Activated naive CD4-positive, alpha-beta T cell (primary cell): Measurements from ENCODE around the gene GDAP1L1.
"Not testable (repeated sequence)": the region's sequence is repeated elsewhere in the genome, so short reads cannot be mapped to it uniquely, and the experiment has no call there.

Experiments
- DNase-seq, 4 experiments: peaks; one replicate each; lab custom pipeline; 2025; lab: John Stamatoyannopoulos, UW

The GDAP1L1 gene

DNA sequence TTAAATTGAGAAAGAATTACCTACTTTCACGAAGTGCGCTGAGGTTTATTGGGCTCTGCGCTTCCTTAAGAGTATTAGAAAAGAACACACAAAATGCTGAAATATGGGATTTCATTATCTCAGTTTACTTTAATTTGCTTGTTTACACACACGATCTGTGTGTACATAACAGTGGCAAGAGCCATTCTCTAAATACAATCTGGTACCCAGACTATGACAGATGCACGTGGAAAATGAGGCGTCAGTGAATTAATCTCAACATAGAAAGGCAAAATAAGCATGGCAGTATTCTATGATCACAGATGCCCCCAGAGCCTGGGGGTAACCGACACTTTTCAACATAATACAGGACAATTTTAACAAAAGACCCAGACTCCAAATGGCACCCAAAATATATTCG, 55.6 kb downstream of the GDAP1L1 start:
- no peak for DNase-seq

DNA sequence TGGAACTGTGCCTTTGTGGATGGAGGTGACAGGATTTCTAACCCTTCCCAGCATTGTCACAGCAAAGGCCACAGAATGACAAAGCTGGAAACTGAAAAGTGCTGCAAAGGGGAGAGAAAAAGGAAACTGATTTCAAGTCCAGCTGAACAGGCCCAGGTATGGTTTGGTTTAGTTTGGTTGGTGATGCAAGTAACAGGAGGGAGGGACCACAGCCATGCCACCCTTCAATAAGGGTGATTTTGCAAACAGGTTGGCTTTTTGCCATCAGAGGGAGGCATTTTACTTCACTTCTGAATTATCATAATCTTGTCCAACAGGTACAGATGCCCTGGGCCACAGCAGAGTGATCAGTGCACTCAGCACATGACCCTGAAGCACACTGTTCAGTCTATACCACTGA, 57.3 kb downstream of the GDAP1L1 start:
- no peak for DNase-seq

GRCh38 chr20:44306927-44307326, 59.8 kb downstream of the GDAP1L1 start:
- no peak for DNase-seq

DNA sequence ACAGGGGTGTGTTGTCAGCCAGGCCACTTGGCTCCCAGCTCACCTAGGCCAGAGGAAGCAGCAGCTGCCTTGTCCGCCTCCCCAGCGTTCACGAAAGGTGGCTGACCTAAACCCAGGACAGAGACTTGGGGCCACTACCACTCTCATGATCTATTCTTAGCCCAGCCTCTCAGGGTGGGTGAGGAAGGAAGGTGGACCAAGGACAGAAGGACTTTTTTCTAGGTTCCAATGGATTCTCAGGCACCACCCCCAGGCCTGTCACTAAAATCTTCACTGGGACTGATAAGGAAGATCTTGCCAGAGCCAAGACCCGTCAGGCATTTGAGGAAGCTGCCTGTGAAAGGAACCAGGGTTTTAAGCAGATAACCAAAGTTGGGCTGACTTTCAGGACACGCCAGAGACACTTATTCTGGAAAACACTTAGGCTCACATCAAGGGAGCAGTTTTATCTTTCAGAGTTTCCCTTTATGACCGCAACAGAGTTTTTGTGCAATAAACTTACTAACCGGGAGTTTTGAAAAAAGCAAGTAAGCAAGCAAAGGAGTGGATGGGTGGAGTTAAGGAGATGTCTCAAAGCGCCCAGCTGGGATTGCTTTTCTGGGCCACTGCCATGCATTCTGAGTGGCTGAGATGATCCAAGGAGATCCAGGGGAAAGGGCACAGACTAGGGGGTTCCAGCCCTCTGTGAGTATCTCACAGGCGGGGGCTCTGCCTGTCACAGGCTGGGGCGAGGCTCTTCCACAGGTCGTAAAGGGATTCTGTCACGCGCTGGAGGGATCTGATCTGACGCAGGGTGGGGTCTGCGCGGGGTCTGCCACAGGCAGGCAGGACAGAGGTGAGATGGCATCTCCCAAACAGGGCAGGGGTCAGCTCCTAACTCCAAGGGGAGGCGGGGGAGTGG, 62.9 kb downstream of the GDAP1L1 start:
- DNase-seq: no peak

- peak; percentile 97 to 98 (median 98) for DNase-seq
Measured at GRCh38 chr20:44310664-44311639, 63.8 kb downstream of the GDAP1L1 start, which contains the start of gene FITM2. Gene FITM2, minus strand, starts transcription at chr20:44311202. Its CDS starts 54 bp downstream, at chr20:44311148.

DNA sequence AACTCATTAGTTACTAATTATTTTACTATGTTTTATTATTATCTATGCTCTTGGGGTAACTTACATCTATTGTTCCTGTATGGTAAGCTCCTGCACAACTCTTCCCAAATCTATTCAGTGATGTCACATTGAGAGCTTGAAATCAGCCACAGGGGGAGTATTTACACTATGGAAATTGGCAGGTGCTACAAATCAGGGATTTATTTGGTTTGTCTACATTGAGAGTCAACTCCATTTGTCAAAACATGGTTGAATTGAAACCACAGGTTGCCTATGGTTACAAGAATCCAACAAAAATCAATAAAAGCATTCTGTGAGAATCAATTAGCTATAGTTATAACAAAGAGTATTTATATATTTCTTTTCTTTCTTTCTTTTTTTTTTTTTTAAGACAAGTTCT, 67.8 kb downstream of the GDAP1L1 start:
- no peak for DNase-seq

DNA sequence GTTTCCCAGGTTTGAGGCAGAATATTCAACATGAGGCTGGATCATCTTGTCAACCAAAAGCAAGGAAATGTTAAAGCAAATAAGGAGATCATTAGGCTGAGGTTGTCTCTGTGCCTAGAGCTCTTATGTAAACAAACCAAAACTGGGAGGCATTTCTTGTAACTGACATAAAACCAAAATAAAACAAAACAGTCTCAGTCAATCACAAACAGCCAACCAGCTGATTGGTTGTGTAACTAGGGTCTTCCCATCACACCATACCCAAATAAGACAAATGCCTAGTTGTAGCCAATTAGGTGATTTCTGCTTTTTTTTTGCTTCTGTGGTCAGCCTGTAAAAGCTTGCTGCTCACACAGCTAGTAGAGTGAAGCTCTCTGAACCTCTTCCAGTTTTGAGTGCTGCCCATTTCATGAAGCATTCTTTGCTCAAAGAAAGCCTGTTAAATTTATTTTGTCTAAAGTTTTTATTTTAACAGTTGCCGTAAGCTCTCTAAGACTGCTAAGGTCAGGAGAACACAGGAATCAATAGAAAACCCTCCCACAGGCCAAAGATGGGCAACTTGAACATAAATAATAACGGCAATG, 72.8 kb downstream of the GDAP1L1 start:
- DNase-seq: no peak

GRCh38 chr20:44324343-44324742, 77.2 kb downstream of the GDAP1L1 start:
- no peak for DNase-seq

- DNase-seq: peak in 1 of 4 experiments; percentile 17
Measured at GRCh38 chr20:44326391-44327159, 79.5 kb downstream of the GDAP1L1 start.

- DNase-seq: not testable (repeated sequence)
Measured at GRCh38 chr20:44327748-44328147, 80.6 kb downstream of the GDAP1L1 start.

GRCh38 chr20:44328428-44328827, 81.3 kb downstream of the GDAP1L1 start:
- no peak for DNase-seq
